HG03378 (cell line): Measurements from ENCODE around the gene AASDH.

ENCODE experiments used
- ATAC-seq: cut with Tn5 transposase; IDR thresholded peaks from one replicate; pipeline ENCODE4 v1.9.1; 2021; ENCODE audit warnings: mild to moderate bottlenecking, moderate library complexity; ENCODE audit not compliant: unreplicated experiment

The AASDH gene

DNA sequence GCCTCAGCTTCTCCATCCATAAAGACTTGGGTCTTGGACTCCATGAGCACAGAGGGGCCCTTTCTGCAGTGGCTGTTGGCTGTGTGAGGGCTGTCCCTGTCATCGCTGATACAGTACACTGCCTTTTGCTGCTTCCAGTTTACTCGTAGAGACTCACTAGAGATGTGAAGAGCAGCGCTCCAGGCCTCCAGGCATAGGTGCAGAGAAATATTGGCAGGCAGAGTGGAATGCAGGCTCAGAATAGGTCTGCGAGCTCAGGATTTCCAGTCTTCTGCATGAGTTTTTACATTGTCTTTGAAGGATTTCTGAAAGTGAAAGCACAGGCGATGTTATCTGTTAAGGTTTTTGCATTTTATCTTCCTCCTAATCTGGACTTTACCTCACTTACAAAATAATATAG lies 97.4 kb downstream of the AASDH start:
- no peak for ATAC-seq

DNA sequence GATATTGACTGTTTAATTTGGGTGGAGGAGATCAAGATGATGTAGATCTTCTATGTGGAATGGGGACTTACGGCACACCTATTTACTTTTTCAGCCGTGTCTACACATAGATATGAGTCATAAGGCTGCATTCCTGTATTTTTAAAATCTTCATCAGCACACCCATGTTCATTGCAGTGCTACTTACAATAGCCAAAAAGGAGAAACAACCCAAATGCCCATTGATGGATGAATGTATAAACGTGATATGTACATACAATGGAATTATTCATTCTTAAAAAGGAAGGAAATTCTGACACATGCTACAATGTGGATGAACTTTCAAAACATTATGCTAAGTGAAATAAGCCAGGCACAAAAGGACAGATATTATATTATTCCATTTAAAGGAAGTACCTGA lies 98.6 kb downstream of the AASDH start:
- ATAC-seq, result no peak
